AG04450 (cell line): ENCODE results near the gene MAN1C1. TPM values are rescaled to one million over a fixed set of nuclear protein-coding genes. Genes with fewer than 3 reads are reported as not detected.

Experiments used
- CTCF ChIA-PET: fragments of 300-600, 350-600 bp; formaldehyde crosslinking; extraction: SDS; loops from one replicate; lab custom pipeline; 2022; ENCODE audit warnings: antibody characterized with exemption, inconsistent platforms; lab: Charles Lee
- POLR2A ChIA-PET: fragments of 350-600 bp; formaldehyde crosslinking; extraction: SDS; loops from one replicate; lab custom pipeline; 2021; ENCODE audit warnings: antibody characterized with exemption, inconsistent platforms; lab: Yijun Ruan, JAX
- DNase-seq: peaks from one replicate; pipeline ENCODE4 v3.0.0-alpha.2; 2011; ENCODE audit warnings: low read depth, low spot score
- H3K27ac ChIP-seq: one replicate; pipeline ENCODE4 v1.5.1; 2012; ENCODE audit warnings: low read depth, low read length, control low read depth
- H3K27me3 ChIP-seq: one replicate; pipeline ENCODE4 v1.6.0; 2012; ENCODE audit warnings: low read length; ENCODE audit not compliant: control insufficient read depth, insufficient read depth
- H3K4me3 ChIP-seq: 2 replicates; pipeline ENCODE4 v1.5.1; 2011; ENCODE audit warnings: mild to moderate bottlenecking, low read depth, low read length, control low read depth
- H3K9me3 ChIP-seq: 2 replicates; pipeline ENCODE4 v1.5.1; 2012; ENCODE audit warnings: low read length; ENCODE audit not compliant: control insufficient read depth, insufficient read depth
- CTCF ChIP-seq: IDR thresholded peaks from 2 replicates; pipeline ENCODE4 v1.5.1; 2011; ENCODE audit warnings: low read depth, low read length, control low read depth, inconsistent platforms
- polyA plus RNA-seq: library from polyadenylated mRNA; depleted of rRNA; stranded (reverse); fragments of >200 nt; gene quantifications from 2 replicates; pipeline ENCODE4 v1.2.3, GENCODE V29; 2011

Gene MAN1C1
- polyA plus RNA-seq, 1 experiment: 16.9 TPM

DNA sequence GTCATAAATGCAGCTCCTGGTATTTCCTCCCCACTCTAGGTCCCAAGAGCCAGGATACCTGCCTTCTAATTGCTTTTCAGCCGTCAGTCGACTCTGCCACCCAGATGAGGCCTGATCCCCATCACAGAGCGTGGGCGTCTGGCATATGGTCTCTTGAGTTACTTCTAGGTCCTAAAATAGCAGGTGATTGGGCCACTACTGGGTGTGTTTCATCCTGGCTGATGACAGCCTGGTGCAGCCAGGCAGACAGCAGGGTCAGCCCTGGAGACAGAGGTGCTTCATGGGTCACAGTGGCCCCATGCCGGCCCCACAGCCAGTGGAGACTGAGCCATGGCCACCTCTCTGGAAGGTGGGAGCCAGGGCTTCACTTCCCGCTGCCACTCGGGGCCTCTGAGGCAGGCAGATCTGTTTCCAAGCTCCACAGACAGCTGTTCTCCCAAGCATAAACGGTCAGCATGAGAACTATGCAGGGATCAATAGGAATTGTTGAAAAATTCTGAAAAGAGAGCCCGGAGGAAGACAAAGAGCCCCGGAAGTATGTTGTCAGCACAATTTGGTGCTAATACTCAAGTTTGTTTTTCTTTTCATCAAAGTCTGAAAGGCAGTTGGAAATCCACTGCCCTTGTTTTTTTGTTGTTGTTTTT lies 83.0 kb downstream of the MAN1C1 start:
- Histone ChIP-seq H3K27me3 (no peaks in the 10 kb centered on the region), H3K4me3 (no peak overlapping the region), H3K9me3 (no peaks in the 10 kb centered on the region; the same call in 1 of the 2 replicates), H3K27ac (peak overlapping the region; percentile 77)
- TF ChIP-seq CTCF: no peak
- no peak for DNase-seq
- ChIA-PET POLR2A (no interaction called here), CTCF (no interaction called here)

DNA sequence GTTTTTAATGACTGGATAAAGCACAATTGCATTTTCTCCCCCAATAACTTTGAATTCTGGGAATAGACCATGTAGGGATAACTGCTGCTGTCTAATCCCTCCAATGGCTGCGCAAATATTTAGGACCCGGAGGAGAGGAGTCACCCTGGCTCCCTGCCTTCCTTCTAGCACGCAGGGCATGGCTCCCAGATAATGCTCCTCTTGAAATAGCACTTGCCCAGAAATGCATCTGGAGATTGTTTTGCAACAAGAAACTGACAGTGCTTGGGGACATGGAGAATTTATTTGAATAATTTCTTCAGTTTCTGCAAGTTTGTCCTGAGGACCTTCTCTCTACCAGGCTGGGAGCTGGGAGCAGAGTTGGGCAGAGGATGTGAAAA lies 83.5 kb downstream of the MAN1C1 start:
- ChIA-PET CTCF (no interaction called here), POLR2A (no interaction called here)
- DNase-seq: no peak
- H3K27me3 ChIP-seq: no peaks in the 10 kb centered on the region
- no peak overlapping the region for H3K4me3 ChIP-seq
- H3K9me3 ChIP-seq: no peaks in the 10 kb centered on the region; the same call in 1 of the 2 replicates
- TF ChIP-seq CTCF: no peak
- peak overlapping the region; percentile 77 for H3K27ac ChIP-seq

- DNase-seq: no peak
- peak overlapping the region; percentile 12 for H3K27ac ChIP-seq
- peak; percentile 30 for TF ChIP-seq CTCF
- H3K27me3 ChIP-seq: no peaks in the 10 kb centered on the region
- ChIA-PET POLR2A (no interaction called here), CTCF (no interaction called here)
- no peak overlapping the region for H3K4me3 ChIP-seq
- no peaks in the 10 kb centered on the region; the same call in 1 of the 2 replicates for H3K9me3 ChIP-seq
Observed at GRCh38 chr1:25700626-25701025, 84.0 kb downstream of the MAN1C1 start.

- Histone ChIP-seq H3K4me3 (no peak overlapping the region), H3K27ac (no peak overlapping the region), H3K9me3 (no peaks in the 10 kb centered on the region), H3K27me3 (no peaks in the 10 kb centered on the region)
- POLR2A ChIA-PET: no interaction called here
- TF ChIP-seq CTCF: no peak
- CTCF ChIA-PET: no interaction called here
- no peak for DNase-seq
Observed at GRCh38 chr1:25701030-25701785, 84.6 kb downstream of the MAN1C1 start.
